HuH-7 (cell line): ENCODE results near the gene MEIS2.

Source experiments
- DNase-seq: peaks from one replicate; pipeline ENCODE4 v3.0.0; 2011; ENCODE audit warnings: low spot score

Gene MEIS2

DNA sequence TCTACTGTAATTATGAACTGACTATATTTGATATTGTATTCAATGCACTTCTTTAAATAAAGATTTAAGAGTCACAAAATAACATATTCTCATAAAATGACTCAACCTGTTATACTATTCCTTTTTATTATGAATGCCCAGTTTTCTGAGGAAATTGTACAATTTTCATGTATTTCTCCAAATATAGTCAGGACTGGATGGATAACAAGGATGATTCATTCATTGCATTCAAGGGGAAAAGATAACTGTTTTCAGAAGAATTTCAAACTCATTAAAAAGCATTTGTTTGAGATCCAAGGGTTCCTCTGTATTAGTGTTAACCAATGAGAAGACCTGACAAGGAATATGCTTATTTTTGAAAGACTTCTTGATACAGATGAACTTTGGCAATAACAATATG lies 163.7 kb downstream of the MEIS2 start:
- DNase-seq, result no peak

DNA sequence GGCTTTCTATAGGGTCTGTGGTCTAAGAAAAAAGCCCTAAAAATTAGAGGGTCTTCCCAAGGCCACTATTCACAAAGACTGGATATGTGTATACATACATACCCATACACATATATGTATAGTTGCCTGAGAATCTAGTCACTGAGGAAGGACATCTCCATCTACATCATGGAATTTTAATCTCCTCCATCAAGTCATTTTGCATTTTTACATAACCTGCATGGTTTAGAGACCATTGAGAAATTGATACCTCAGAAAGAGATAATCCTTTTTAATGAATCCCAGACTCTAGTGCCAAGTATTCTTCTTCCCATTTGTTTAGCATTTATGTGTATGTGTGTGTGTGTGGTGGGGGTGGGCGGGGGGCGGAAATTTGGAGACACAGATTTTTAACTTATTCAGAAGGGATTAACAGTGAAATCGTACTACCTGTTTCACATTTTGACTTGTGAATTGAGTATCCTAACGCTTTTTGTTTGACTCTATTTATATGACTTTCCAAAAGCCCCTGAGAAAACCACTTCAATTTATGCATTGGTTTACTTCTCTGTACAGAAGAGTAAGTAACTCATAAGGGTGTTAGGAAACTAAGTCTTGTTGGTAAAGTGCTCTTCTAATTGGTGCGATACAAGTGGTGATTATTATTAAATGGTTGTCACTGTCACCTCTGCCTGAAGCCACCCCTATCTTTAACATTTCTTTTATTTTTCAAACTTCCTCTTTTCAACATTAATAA lies 166.9 kb downstream of the MEIS2 start:
- DNase-seq, result no peak

DNA sequence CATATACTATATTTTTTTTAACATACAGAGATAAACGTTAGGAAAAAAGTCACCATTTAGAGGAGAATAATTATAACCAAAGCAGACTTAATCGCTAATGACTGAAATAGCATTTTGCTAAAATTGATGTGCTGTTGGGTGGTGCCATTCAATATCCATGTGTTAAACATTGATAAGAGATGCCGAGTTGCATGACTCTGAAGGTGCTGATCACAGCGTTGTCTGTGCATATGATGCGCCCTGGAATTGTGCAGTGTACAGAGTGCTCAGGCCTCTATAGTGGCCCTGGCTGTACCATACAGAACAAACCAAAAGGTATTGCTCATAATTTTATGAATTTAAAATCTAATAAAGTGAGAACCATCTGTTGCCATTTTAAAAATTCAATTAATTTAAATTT lies 168.3 kb downstream of the MEIS2 start:
- no peak for DNase-seq

DNA sequence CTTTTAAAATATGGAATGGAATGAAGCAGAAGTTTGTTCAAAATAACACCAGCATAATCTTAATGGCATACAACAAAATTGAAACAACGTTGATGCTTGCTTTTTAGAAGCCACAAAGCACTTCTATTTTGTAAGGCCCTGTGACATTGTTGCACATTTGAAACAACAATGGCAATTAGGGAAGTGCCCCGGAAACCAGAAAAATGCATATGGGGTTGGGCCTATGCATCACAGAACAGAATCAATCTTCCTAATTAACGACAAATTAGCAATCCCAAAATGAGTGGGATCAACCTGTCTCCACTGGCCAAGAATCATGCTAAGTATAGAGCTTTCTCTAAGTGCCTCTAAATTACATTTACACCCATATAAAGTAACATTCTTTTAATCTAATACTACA lies 168.9 kb downstream of the MEIS2 start:
- no peak for DNase-seq

DNA sequence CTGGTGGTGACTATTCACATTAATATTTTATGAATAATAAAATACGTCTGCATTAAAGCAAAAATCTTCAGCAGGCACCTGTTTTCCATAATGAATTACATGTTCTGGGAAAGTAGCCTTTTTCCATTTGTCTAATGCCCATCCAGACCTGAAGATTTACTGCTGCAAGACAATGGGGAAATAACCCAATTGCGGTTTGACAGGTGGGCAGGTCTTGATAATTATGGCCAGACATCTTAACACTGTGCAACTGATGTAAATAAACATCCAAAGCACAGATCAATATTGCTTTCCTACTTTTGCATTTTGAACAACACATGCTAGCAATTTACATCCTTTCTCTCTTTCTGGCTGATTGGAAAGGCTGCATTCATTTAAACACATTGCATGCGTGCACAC lies 173.9 kb downstream of the MEIS2 start:
- DNase-seq, result no peak

DNA sequence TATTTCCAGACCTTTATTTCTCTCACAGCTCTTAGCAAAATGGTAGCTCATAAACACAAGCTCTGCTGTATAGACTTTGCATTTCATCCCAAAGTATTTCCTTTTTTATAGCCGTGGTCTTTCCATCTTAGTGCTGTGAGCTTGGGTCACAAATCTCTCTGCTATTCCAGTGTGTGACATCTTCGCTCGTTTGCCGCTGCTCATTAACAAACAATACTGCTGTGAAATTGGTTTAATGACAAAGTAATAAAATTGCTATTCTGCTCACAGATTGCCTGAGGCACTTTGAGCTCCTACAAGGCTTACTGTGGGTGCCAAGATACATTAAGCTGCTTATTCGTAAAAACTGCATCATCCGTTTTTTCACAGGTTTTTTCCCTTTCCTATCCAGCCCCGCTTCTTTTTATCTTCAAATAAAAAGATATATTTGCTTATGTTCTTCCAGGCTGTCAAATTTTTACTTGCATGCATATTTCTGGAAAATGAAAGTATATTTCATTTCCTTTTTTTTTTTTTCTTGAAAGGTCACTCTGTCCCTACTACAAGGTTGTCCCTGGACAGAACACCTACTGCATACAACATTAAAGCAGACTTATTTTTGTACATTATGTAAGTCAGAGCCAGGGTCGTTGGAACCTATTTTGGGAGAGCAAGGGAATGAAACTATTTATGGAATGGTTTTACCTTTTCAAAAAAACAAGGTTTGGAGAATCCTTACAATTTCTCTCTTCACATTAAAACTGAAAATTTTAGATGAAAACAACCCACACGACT lies 174.5 kb downstream of the MEIS2 start:
- DNase-seq, result no peak

DNA sequence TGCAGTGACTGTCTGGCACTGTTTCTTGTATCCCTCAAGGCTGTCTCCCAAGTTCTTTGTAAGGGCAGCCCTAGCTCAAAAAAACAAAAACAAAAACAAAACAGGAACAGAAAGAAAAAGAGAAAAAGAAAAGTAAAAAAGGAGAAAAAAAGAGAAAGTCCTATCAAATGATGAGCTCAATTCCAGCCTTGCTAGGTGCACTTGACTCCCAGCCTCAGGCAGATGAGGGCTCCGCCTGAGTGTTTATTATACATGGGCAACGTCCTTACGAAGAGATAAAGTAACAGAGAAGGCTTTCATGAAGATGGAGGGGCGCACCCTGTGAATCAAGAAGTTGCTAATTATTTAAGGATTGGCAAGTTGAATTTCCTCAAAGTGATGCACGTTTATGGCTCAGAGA lies 175.3 kb downstream of the MEIS2 start:
- DNase-seq, result no peak

DNA sequence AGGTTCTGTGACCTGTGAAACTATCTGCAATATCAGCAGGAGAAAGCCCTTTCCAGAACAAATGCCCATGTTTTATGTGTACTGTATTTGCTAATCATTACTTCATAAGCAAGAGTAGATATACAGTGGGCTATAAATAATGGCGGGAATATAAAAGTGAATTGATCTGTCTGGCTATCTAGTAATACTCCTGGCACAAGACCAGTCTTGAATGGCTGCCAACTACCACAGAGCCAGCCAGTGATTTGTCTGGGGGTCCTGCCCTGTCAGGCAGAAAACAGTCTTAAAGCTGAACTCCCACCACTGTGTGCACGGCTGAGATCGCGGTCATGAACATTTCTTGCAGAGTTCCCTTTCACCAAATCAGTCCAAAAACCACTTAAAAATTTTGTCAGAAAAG lies 176.3 kb downstream of the MEIS2 start:
- no peak for DNase-seq

DNA sequence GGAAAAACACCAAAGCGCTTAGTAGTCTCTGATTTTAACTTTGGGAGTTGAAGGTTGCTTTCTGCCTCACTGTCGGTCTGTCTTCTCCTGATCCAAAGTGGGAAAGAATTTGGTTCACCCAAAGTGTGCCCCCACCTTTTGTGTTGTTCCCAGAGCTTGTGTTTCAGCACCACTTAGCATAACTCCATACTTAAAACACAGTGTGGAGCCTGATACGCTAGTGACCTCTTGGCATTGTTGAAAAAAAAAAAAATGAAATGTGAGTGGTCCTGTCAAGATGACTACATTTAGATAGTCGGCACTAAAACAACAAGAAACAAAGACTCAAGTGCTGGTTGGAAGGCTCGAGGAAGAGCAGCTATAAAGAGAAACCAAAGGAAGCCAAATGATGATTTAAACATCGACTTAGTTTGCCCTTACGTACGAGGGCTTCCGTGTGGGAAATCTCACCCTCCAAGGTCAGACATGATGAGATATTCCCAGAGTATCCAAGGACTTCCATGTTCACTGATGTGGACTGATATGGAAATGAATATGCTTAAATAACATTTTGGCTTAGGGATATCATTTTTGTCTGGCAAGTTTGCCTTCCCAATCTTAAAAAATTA lies 178.8 kb downstream of the MEIS2 start:
- DNase-seq, result no peak

DNA sequence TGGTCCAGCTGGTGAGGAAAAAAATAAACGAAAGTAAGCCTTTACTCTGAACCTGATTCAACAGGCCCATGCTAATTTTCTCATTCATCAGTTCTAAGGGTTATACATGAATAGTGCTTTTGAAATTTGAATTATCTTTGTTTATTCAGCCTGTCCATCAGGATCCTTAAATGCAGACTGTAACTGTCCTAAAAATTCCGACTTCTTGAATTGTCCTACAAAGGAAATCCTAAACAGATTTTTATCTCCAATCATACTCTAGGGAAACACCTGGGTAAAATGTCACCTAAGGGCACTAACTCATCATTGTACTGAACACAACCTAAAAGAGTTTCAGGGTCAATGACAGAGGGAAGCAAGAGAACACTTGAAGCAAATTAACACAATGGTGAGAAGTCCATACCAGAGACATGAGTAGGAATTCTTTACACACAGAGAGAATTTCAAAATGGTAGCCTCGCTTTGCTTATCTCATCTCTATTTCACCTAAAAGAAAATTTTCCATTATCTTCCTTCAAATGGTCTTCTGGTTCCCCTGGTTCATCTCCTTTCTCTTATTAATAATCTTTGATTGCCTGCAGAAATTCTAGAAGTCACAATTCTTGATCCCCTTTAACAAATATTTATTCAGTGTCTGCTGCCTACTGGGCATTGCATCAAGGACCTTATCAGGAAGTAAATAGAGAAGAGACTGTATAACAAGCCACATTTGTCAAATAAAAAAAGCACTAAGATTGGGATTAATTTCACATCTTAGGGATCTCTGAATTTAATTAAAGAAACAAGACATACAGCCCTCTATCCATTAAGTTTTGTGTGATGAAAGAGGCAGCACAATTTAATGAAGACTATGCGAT lies 182.7 kb downstream of the MEIS2 start:
- no peak for DNase-seq

DNA sequence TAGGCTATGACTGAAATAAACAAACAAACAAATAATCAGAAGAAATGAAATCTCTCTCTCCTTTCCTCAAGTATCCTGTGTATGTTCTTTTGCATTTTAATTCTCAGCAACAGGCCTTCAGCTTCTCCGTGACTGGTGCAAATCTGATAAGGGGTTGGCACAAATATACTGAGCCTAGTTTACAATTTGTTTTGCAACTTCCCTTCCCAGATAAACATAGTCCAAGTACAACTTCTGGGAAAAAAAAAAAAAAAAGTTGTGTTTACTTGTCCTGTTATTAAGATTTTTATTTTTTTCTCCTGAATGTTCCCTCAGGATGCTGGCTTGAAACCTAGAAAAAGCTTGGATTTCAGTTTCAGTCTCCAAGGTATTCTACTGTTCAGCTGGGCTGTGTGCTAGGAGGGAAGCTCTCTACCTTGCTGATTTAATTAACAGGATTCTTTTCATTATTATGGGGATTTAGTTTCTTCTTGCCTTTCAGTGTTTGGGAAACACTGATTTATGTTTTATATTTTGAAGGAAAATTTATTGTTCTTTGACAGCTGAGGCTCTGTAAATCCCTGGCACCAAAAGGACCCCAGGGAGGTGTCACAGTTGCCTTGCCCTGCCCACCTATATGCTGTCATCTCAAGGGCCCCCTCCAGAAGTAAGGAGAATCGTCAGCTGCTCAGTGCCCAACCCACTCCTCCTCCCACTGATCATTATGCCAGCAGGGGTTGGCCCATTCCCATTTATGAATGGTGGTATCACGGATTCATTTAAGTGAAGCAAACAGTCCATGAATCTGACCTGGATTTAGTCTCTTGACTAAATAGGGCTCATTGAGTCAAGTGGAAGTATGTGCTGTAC lies 185.2 kb downstream of the MEIS2 start:
- DNase-seq, result no peak

DNA sequence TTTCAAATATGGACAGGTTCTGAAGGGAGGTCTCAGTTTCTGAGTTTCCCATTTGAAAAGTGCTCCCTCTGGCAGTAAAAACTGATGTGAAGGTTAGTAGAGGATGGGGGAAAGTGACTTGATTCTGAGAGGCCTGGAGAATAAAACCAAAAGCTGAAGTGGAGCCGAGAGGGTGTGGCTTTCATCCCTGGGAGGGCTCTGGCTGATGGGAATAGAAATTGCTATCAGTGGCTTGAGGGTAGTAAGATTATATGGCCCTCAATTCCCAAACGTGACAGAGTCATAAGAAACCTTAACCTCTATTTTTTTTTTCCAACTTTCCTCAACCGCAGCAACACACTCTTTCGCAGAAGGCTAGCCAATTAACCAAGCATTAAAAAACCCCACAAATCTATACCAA lies 185.9 kb downstream of the MEIS2 start:
- DNase-seq, result no peak

DNA sequence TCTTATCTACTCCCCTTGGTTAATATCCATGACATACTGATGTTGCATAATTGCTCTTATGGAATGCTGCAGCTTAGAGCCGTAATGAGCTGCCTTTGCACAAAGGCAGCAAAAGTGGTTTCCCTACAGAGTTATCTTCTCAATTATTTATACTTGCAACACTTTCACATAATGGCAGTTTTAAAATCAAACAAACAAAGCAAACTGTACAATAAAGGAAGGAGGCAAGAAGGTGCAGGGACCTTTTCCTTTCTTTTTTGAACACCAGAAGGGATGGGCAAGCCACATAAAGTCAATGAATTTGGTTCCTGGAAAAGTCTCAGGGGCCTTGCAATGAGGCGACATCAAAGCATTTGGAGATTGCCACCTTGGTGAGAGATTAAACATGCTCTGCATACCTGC lies 188.0 kb downstream of the MEIS2 start:
- DNase-seq, result no peak

DNA sequence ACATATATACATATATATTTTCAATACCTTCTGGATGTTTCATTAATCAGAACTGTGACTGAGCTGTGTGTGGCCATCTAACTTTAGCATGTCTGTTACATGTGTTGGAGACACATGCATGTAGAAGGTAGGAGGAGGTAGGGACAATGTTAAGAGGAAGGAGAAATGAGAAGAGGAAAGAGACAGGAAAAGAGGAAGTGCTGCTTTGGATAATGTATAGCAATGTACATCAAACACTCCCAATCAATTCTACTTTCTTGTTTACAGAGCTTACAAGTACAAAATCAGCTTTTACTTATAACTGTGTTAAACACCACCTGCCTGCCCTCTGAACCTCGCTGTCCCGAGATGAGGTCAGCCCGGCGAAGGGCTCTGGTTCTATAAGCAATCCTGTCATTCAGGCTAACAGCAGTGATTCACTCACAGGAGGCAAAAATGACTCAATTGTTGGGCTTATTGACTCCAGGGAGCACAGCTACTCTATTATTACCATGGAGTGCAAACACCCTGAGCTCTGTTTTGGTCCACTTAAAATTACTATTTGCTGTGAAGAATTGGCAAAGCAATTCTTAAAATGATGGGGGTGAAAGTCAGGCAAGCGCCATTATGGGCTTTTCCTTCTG lies 188.9 kb downstream of the MEIS2 start:
- DNase-seq, result peak; percentile 37

DNA sequence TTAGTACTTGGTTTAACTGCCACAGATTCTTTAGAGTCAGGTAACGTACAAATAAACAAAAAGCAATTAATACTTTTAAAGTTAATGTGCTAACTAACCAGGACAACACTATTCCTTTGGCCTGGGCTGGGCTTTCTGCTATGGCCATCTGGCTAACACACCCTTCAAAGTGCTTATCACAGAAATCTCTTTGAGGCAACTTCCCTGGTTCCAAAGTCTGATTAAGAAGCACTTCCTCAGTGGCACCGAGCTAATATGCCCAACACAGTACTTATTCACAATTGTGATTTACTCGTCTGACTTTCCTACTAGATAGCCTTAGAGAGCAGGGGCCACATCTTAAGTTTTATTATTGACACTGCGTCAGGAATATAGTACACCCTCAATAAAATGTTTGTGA lies 191.4 kb downstream of the MEIS2 start:
- no peak for DNase-seq

DNA sequence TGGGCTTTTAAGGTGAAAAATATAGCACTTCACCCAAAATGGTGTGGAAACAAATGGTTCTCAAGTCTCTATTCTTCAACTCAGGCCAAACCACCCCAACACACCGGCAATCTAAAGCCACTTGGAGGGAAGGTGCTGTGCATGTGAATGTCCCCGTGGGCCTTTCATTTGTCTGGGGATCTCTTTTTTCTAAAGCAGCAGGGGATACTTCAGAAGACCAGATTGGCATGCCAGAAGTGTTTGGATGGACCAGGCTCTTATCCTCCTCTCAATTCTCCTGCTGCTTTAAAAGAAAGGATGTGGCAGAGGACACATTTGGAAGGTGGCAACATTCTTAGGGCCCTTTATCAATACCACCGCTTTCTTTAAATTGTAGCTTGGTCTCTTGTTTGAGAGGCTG lies 193.1 kb downstream of the MEIS2 start:
- no peak for DNase-seq

DNA sequence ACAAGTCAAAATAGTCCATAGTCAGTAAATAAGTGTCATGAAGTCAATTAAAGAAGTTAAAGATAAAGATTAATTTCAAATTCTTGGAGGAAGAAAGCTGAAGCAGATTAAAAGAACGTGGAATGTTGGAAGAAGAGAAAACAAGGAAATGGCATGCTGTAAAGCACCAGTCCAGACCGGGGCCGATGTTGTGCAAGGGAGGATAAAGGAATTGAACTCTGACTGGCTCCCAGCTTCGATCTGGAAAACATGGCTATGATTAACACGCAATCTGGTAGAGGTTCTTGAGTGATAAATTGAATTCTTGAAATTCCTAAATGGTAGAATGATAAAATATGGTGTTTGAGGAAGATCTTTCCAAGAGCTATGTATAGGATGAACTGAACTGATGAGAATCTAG lies 194.4 kb downstream of the MEIS2 start:
- DNase-seq, result no peak

DNA sequence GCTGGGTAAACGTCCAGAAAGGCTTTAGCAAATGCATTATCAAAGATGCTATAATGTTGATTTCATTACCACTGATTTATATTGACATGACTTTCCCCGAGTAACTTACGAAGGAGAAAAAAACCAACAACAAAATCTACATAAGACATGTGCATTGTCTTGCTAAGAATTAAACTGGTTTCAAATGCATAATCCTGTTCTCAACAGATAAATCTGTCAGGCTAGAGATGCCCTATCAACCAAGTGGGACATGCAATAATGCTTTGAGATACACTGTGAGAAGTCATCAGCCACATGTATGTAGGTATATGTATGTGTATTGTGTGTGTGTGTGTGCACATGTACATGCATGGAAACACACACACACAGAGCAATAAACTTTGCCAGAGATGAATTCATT lies 195.6 kb downstream of the MEIS2 start:
- no peak for DNase-seq

DNA sequence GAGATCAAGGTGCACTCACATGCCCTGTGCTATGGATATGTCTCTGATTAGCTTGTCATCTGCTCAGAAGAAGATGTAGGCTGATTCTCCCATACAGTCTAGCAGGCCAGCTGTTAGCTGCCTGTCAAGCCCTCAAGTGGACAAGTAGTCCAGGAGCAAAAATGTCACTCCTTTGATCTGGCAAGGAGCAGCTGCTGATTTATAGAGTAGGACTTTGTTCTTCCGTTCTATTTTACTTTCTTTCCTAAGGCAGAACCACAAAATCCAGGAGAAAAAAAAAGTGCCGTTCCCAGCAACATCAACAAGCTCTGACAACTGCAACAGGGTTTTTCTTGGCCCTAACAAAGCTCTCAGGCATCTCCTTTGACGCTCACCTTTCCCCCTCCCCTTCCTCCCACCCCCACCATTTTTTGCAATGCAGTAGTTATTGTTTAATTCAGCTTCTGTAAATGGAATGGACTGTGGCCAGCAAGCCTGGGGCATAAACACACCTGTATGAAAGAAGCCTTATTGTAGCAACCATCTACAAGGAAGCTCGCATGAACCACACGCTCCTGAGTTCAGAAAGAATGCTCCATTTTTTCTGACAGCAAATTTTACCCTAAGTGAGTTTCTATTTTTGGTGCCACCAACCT lies 196.3 kb downstream of the MEIS2 start:
- DNase-seq, result no peak

DNA sequence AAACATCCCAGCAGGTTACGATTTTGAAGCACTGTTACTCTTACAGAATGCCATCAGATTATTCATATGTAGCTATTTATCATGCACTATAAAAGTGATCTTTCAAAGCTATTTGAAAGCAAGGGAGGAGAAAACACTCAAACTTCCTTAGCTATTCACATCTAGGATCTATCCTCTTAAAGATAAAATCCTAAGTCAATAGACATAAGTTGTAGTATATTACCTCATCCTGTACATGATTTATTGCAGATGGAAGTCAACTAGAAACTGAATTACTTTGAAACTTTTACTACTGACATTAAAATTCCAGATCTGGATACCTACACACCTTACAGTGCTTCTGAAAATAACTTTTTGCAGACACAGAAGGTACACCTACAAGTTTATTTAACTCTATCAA lies 197.2 kb downstream of the MEIS2 start:
- no peak for DNase-seq

DNA sequence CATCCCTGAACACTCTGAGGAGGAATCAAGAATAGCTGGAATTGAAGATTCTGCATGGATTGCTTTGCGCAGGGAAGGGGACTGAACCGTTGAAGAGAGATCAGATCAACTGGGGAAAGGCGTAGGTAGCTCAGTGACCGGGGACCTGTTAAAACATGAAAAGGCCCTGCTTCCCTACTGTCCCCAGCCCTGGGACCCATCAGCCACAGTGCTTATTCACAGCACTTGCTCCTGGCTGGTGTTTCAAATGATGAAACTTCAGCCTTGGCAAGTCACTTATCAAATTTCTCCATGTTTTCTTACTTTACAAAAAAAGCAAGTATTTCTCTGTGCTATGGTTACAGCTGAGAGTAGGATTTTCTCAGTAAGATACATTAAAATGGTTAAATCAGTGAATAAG lies 199.3 kb downstream of the MEIS2 start:
- no peak for DNase-seq
